K562 (cell line): ENCODE data around the gene ZNF516. TPM values are rescaled to one million over a fixed set of nuclear protein-coding genes. Genes with fewer than 3 reads are reported as not detected.

Experiments used
- ATAC-seq: fragments of 200-7000 bp; cut with Tn5 transposase; 3 replicates; pipeline ENCODE4 v1.9.1; 2020; ENCODE audit warnings: moderate library complexity
- BruUV-seq: library from RNA; stranded (reverse); fragments of 400-500 nt; replicated peaks from 2 replicates; lab custom pipeline; 2021; lab: Mats Ljungman, UMichigan
- CTCF ChIA-PET: fragments of 300-600 bp; formaldehyde crosslinking; extraction: SDS; loops from one replicate; lab custom pipeline; 2021; ENCODE audit warnings: low intra/inter-chr PET ratio; lab: Yijun Ruan, JAX
- POLR2A ChIA-PET: fragments of 300-600, 350-650 bp; sonication (Branson Sonifier 250); formaldehyde crosslinking; extraction: SDS; loops from one replicate; lab custom pipeline; 2021; ENCODE audit warnings: antibody characterized with exemption, inconsistent platforms; lab: Yijun Ruan, JAX
- DNase-seq, 4 experiments: peaks; one replicate each; pipeline versions ENCODE4 v3.0.0 to v3.0.0-alpha.2; 2011 to 2018; ENCODE audit warnings: low spot score in 3 of 4, mixed read lengths in 3 of 4; ENCODE audit errors: extremely low read depth in 1 of 4
- FAIRE-seq: peaks from 2 replicates; lab custom pipeline; 2011; peaks lifted over from hg19 to GRCh38; lab: Jason Lieb, UNC
- H2AFZ ChIP-seq: 2 replicates; pipeline ENCODE4 v1.6.0; 2011; ENCODE audit warnings: low read depth, low read length, control low read depth, inconsistent platforms
- H3K27ac ChIP-seq: fragments of 200-600 bp; 3 replicates; pipeline ENCODE4 v1.8.0; 2011; ENCODE audit warnings: low read depth, mild to moderate bottlenecking, control low read depth, inconsistent platforms, low read length, moderate library complexity, mixed read lengths; ENCODE audit errors: extremely low read depth
- H3K27me3 ChIP-seq, 2 experiments: fragments of 300-600 bp in 1 of 2; 2 replicates in 1 of 2; 3 replicates in 1 of 2; pipeline versions ENCODE4 v1.6.0 to v1.8.0; 2011; ENCODE audit warnings: inconsistent platforms in 2 of 2, low read length in 2 of 2, mild to moderate bottlenecking in 1 of 2, mixed read lengths in 1 of 2, moderate library complexity in 1 of 2; ENCODE audit not compliant: control insufficient read depth in 2 of 2, insufficient read depth in 2 of 2
- H3K36me3 ChIP-seq: fragments of 300-600 bp; 3 replicates; pipeline ENCODE4 v1.8.0; 2011; ENCODE audit warnings: mild to moderate bottlenecking, low read length, inconsistent platforms; ENCODE audit not compliant: control insufficient read depth, insufficient read depth
- H3K4me1 ChIP-seq, 2 experiments: fragments of 200-600 bp in 1 of 2; replicated peaks in 1 of 2; 2 replicates in 1 of 2; 3 replicates in 1 of 2; pipeline versions ENCODE4 v1.5.1 to v1.8.0; 2011; ENCODE audit warnings: inconsistent platforms in 2 of 2, low read length in 2 of 2, mild to moderate bottlenecking in 1 of 2, mixed read lengths in 1 of 2, moderate library complexity in 1 of 2; ENCODE audit not compliant: control insufficient read depth in 2 of 2, insufficient read depth in 2 of 2
- H3K4me2 ChIP-seq: 2 replicates; pipeline ENCODE4 v1.6.1; 2011; ENCODE audit warnings: low read length, control low read depth, inconsistent platforms, mixed read lengths; ENCODE audit not compliant: insufficient read depth
- H3K4me3 ChIP-seq: fragments of 200-600 bp; sonication (generic), shearing (Covaris generic); 2 replicates; pipeline ENCODE4 v1.5.1; 2016; ENCODE audit warnings: control low read depth, inconsistent platforms
- H3K79me2 ChIP-seq: fragments of 200-600 bp; 3 replicates; pipeline ENCODE4 v1.8.0; 2011; ENCODE audit warnings: low read length, inconsistent platforms; ENCODE audit not compliant: control insufficient read depth, insufficient read depth
- H3K9ac ChIP-seq, 2 experiments: 2 replicates each; pipeline versions ENCODE4 v1.6.0 to v1.6.1; 2011; ENCODE audit warnings: low read depth in 2 of 2, low read length in 2 of 2, control low read depth in 1 of 2, inconsistent platforms in 1 of 2, mild to moderate bottlenecking in 1 of 2, mixed read lengths in 1 of 2; ENCODE audit not compliant: insufficient read depth in 1 of 2
- H3K9me1 ChIP-seq: one replicate; pipeline ENCODE4 v1.6.0; 2011; ENCODE audit warnings: inconsistent platforms, mild to moderate bottlenecking, low read length, moderate library complexity; ENCODE audit not compliant: control insufficient read depth, insufficient read depth
- H3K9me3 ChIP-seq: replicated peaks from 2 replicates; pipeline ENCODE4 v1.5.1; 2011; ENCODE audit warnings: low read depth, low read length, inconsistent platforms; ENCODE audit not compliant: control insufficient read depth, insufficient read depth
- H4K20me1 ChIP-seq: replicated peaks from 2 replicates; pipeline ENCODE4 v1.6.1; 2011; ENCODE audit warnings: low read length, inconsistent platforms, mixed read lengths; ENCODE audit not compliant: control insufficient read depth, insufficient read depth
- KAT8 ChIP-seq: fragments of 450-650 bp; IDR thresholded peaks from 2 replicates; pipeline ENCODE4 v1.6.1; 2016; ENCODE audit warnings: low read depth, mild to moderate bottlenecking
- RBM17 ChIP-seq: fragments of 200-400 bp; formaldehyde crosslinking; IDR thresholded peaks from 2 replicates; pipeline ENCODE4 v1.6.1; 2017; ENCODE audit warnings: low read depth, mild to moderate bottlenecking, low read length, borderline replicate concordance
- SIN3A ChIP-seq, 2 experiments: fragments of 150-350 bp in 1 of 2; IDR thresholded peaks; 2 replicates each; pipeline ENCODE4 v1.6.1; 2011 to 2016; ENCODE audit warnings: borderline replicate concordance in 2 of 2, low read depth in 2 of 2, low read length in 2 of 2, mild to moderate bottlenecking in 2 of 2, moderate library complexity in 2 of 2; ENCODE audit not compliant: control insufficient read depth in 1 of 2
- TRIM24 ChIP-seq, 2 experiments: fragments of 450-650 bp; IDR thresholded peaks; 2 replicates each; pipeline ENCODE4 v1.6.1; 2016
- WGBS: fragments of 100-300 bp; shearing (Covaris generic); methylation state at CpG from one replicate; pipeline ENCODE4 v1.1.6; 2016; ENCODE audit warnings: low coverage, mixed read lengths; ENCODE audit not compliant: insufficient coverage; ENCODE audit errors: missing lambda C conversion rate; 5-methylcytosine and 5-hydroxymethylcytosine counted together
- in situ Hi-C: fragments of 300-500 bp; cut with MboI; formaldehyde crosslinking; loops from 4 replicates; pipeline ENCODE4 v1.15.0; 2018; ENCODE audit warnings: inconsistent platforms, mixed read lengths
- intact Hi-C: fragments of 100-400 bp; cut with micrococcal nuclease; formaldehyde crosslinking; loops from 2 replicates; pipeline ENCODE4 v1.14.2; 2022
- polyA plus RNA-seq, 8 experiments: library from polyadenylated mRNA; depleted of rRNA in 4 of 8; stranded (reverse) in 5 of 8; unstranded in 3 of 8; fragments of >200 nt; fragmentation: Nextera tagmentation in 2 of 8; fragmentation: Illumina TruSeq in 1 of 8; extraction: Ambion mirVana in 2 of 8; extraction: Trizol in 1 of 8; gene quantifications; 2 replicates each; pipeline versions ENCODE4 v1.2.1 to v1.2.3, GENCODE V29; 2011 to 2014; ENCODE audit warnings: inconsistent platforms in 1 of 8, missing spikeins in 1 of 8
- total RNA-seq, 7 experiments: library from RNA; depleted of rRNA in 6 of 7; stranded (reverse); fragments of >200 nt in 6 of 7; fragmentation: Illumina TruSeq in 2 of 7; extraction: Trizol in 2 of 7; gene quantifications; 2 replicates each; pipeline versions ENCODE4 v1.2.1 to v1.2.3, GENCODE V29; 2011 to 2021; ENCODE audit warnings: low replicate concordance in 1 of 7
- TF ChIP-seq, protein P1 (sequence below), 2 experiments: fragments of 450-650 bp; formaldehyde crosslinking in 1 of 2; IDR thresholded peaks; 2 replicates each; pipeline versions ENCODE4 v1.4.0 to v1.6.1; 2014 to 2020; ENCODE audit warnings: mild to moderate bottlenecking in 2 of 2, borderline replicate concordance in 1 of 2, low read depth in 1 of 2
- TF ChIP-seq, protein P2 (sequence below): fragments of 250-450 bp; sonication (Bioruptor Pico); IDR thresholded peaks from 2 replicates; pipeline ENCODE4 v1.5.0; 2020; ENCODE audit warnings: mild to moderate bottlenecking, borderline replicate concordance
- TF ChIP-seq, protein P3 (sequence below), 2 experiments: fragments of 150-350 bp in 1 of 2; IDR thresholded peaks; 2 replicates each; pipeline ENCODE4 v1.6.1; 2012 to 2016; ENCODE audit warnings: low read depth in 2 of 2, low read length in 2 of 2, mild to moderate bottlenecking in 1 of 2, moderate library complexity in 1 of 2

Gene ZNF516
- total and polyA plus RNA-seq, 9 of the 15 experiments (the other 6 are each of a cell fraction or from before 2014, with no cell fraction given): 0.04 to 0.20 (median 0.08) TPM; not detected in 3

DNA sequence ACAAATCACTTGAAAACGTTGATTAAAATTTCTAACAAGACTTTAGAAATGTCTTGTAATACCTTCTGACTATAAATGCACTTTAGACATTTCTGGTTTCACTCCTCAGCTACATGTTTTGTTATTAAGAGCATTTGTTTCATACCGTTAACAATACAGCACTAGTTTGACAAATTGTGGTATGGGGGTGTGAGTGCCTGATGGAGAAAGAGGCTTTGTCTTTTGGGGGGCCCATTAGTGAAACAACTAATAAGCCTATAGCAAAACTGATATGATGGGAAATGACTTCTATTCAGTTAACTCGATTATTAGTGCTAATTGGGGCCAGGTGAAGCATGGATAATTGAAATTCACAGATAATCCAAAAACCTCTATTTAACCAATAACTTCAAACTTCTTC, 30.9 kb upstream of the ZNF516 start:
- H2AFZ ChIP-seq: no peak overlapping the region
- no peak overlapping the region for H3K9ac ChIP-seq
- H3K4me2 ChIP-seq: no peak overlapping the region
- H3K27ac ChIP-seq: no peak overlapping the region
- peaks cover 0 to 19% of the 10 kb centered on the region in 2 experiments; a peak in 2 of 5 replicates for H3K27me3 ChIP-seq
- no peaks in the 10 kb centered on the region for H3K36me3 ChIP-seq
- no peaks in the 10 kb centered on the region for H4K20me1 ChIP-seq
- in situ Hi-C loops: no loop called here
- FAIRE-seq: no peak
- no peaks in the 10 kb centered on the region for H3K9me3 ChIP-seq
- BruUV-seq: no TSS peak
- ATAC-seq: no peak
- ChIA-PET POLR2A (no interaction called here), CTCF (no interaction called here)
- no peak overlapping the region for H3K4me3 ChIP-seq
- H3K4me1 ChIP-seq: no peaks in the 10 kb centered on the region
- no peaks in the 10 kb centered on the region for H3K79me2 ChIP-seq
- no peak for DNase-seq
- 0% methylated on average over 3 of the region's 3 CpGs for WGBS
- intact Hi-C loops: no loop called here
- H3K9me1 ChIP-seq: no peaks in the 10 kb centered on the region
- TF ChIP-seq, protein P1, sequence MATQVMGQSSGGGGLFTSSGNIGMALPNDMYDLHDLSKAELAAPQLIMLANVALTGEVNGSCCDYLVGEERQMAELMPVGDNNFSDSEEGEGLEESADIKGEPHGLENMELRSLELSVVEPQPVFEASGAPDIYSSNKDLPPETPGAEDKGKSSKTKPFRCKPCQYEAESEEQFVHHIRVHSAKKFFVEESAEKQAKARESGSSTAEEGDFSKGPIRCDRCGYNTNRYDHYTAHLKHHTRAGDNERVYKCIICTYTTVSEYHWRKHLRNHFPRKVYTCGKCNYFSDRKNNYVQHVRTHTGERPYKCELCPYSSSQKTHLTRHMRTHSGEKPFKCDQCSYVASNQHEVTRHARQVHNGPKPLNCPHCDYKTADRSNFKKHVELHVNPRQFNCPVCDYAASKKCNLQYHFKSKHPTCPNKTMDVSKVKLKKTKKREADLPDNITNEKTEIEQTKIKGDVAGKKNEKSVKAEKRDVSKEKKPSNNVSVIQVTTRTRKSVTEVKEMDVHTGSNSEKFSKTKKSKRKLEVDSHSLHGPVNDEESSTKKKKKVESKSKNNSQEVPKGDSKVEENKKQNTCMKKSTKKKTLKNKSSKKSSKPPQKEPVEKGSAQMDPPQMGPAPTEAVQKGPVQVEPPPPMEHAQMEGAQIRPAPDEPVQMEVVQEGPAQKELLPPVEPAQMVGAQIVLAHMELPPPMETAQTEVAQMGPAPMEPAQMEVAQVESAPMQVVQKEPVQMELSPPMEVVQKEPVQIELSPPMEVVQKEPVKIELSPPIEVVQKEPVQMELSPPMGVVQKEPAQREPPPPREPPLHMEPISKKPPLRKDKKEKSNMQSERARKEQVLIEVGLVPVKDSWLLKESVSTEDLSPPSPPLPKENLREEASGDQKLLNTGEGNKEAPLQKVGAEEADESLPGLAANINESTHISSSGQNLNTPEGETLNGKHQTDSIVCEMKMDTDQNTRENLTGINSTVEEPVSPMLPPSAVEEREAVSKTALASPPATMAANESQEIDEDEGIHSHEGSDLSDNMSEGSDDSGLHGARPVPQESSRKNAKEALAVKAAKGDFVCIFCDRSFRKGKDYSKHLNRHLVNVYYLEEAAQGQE (IDR thresholded peaks at IDR 0.05; ENCODE audit: borderline replicate concordance): no peak
- TF ChIP-seq, protein P1 (CRISPR knock-in tag; IDR thresholded peaks at IDR 0.05; ENCODE audit: low read depth): no peak
- TF ChIP-seq SIN3A (IDR thresholded peaks at IDR 0.05; ENCODE audit: borderline replicate concordance in 2 of 2, control insufficient read depth in 1 of 2, low read depth in 2 of 2, low read length in 2 of 2) (no peak), TRIM24 (IDR thresholded peaks at IDR 0.05) (no peak), KAT8 (no peak), RBM17 (no peak)
- TF ChIP-seq, protein P2, sequence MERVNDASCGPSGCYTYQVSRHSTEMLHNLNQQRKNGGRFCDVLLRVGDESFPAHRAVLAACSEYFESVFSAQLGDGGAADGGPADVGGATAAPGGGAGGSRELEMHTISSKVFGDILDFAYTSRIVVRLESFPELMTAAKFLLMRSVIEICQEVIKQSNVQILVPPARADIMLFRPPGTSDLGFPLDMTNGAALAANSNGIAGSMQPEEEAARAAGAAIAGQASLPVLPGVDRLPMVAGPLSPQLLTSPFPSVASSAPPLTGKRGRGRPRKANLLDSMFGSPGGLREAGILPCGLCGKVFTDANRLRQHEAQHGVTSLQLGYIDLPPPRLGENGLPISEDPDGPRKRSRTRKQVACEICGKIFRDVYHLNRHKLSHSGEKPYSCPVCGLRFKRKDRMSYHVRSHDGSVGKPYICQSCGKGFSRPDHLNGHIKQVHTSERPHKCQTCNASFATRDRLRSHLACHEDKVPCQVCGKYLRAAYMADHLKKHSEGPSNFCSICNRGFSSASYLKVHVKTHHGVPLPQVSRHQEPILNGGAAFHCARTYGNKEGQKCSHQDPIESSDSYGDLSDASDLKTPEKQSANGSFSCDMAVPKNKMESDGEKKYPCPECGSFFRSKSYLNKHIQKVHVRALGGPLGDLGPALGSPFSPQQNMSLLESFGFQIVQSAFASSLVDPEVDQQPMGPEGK (CRISPR knock-in tag): no peak
- TF ChIP-seq, protein P3, sequence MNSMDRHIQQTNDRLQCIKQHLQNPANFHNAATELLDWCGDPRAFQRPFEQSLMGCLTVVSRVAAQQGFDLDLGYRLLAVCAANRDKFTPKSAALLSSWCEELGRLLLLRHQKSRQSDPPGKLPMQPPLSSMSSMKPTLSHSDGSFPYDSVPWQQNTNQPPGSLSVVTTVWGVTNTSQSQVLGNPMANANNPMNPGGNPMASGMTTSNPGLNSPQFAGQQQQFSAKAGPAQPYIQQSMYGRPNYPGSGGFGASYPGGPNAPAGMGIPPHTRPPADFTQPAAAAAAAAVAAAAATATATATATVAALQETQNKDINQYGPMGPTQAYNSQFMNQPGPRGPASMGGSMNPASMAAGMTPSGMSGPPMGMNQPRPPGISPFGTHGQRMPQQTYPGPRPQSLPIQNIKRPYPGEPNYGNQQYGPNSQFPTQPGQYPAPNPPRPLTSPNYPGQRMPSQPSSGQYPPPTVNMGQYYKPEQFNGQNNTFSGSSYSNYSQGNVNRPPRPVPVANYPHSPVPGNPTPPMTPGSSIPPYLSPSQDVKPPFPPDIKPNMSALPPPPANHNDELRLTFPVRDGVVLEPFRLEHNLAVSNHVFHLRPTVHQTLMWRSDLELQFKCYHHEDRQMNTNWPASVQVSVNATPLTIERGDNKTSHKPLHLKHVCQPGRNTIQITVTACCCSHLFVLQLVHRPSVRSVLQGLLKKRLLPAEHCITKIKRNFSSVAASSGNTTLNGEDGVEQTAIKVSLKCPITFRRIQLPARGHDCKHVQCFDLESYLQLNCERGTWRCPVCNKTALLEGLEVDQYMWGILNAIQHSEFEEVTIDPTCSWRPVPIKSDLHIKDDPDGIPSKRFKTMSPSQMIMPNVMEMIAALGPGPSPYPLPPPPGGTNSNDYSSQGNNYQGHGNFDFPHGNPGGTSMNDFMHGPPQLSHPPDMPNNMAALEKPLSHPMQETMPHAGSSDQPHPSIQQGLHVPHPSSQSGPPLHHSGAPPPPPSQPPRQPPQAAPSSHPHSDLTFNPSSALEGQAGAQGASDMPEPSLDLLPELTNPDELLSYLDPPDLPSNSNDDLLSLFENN (IDR thresholded peaks at IDR 0.05; ENCODE audit: low read depth in 2 of 2, low read length in 2 of 2): no peak
